Keratinocyte (primary cell): ENCODE results near the gene CNNM4. TPM values are rescaled to one million over a fixed set of nuclear protein-coding genes. Genes with fewer than 3 reads are reported as not detected.

Experiments used
- DNase-seq: peaks from one replicate; pipeline ENCODE4 v3.0.0-alpha.2; 2011; ENCODE audit warnings: low read depth, missing footprints, low spot score
- FAIRE-seq: peaks from 2 replicates; lab custom pipeline; 2011; peaks lifted over from hg19 to GRCh38; lab: Jason Lieb, UNC
- H2AFZ ChIP-seq: 2 replicates; pipeline ENCODE4 v1.6.0; 2012; ENCODE audit warnings: low read length, control low read depth, inconsistent platforms; ENCODE audit not compliant: control insufficient read depth
- H3K27ac ChIP-seq: 2 replicates; pipeline ENCODE4 v1.5.1; 2011; ENCODE audit warnings: low read length; ENCODE audit not compliant: control insufficient read depth, insufficient read depth
- H3K27me3 ChIP-seq: 3 replicates; pipeline ENCODE4 v1.6.0; 2011; ENCODE audit warnings: low read length; ENCODE audit not compliant: control insufficient read depth, insufficient read depth; ENCODE audit errors: extremely low read depth
- H3K36me3 ChIP-seq, 2 experiments: 2 replicates in 1 of 2; 3 replicates in 1 of 2; pipeline ENCODE4 v1.5.1; 2011; ENCODE audit warnings: low read length in 2 of 2, mild to moderate bottlenecking in 1 of 2; ENCODE audit not compliant: control insufficient read depth in 2 of 2, insufficient read depth in 2 of 2; ENCODE audit errors: extremely low read depth in 1 of 2
- H3K4me1 ChIP-seq: 3 replicates; pipeline ENCODE4 v1.5.1; 2011; ENCODE audit warnings: low read length; ENCODE audit not compliant: control insufficient read depth, insufficient read depth; ENCODE audit errors: extremely low read depth
- H3K4me2 ChIP-seq: 3 replicates; pipeline ENCODE4 v1.6.0; 2011; ENCODE audit warnings: low read depth, low read length; ENCODE audit not compliant: control insufficient read depth, insufficient read depth; ENCODE audit errors: extremely low read depth
- H3K4me3 ChIP-seq, 3 experiments: fragments of 200-600 bp in 1 of 3; sonication (generic) in 1 of 3; 2 replicates in 2 of 3; 3 replicates in 1 of 3; pipeline ENCODE4 v1.5.1; 2011 to 2016; ENCODE audit warnings: low read length in 3 of 3, mild to moderate bottlenecking in 3 of 3, control low read depth in 2 of 3, inconsistent platforms in 1 of 3, low read depth in 1 of 3, mixed read lengths in 1 of 3, mixed run types in 1 of 3, moderate library complexity in 1 of 3; ENCODE audit not compliant: control insufficient read depth in 2 of 3, insufficient read depth in 2 of 3; ENCODE audit errors: extremely low read depth in 1 of 3
- H3K79me2 ChIP-seq: 2 replicates; pipeline ENCODE4 v1.6.0; 2012; ENCODE audit warnings: low read length; ENCODE audit not compliant: control insufficient read depth, insufficient read depth
- H3K9ac ChIP-seq: 3 replicates; pipeline ENCODE4 v1.6.0; 2011; ENCODE audit warnings: low read length; ENCODE audit not compliant: control insufficient read depth, insufficient read depth; ENCODE audit errors: extremely low read depth
- H3K9me1 ChIP-seq: 3 replicates; pipeline ENCODE4 v1.6.0; 2011; ENCODE audit warnings: low read length; ENCODE audit not compliant: control insufficient read depth, insufficient read depth; ENCODE audit errors: extremely low read depth
- H3K9me3 ChIP-seq: 2 replicates; pipeline ENCODE4 v1.5.1; 2012; ENCODE audit warnings: low read depth, low read length; ENCODE audit not compliant: control insufficient read depth
- H4K20me1 ChIP-seq: 3 replicates; pipeline ENCODE4 v1.6.0; 2011; ENCODE audit warnings: low read length; ENCODE audit not compliant: control insufficient read depth, insufficient read depth; ENCODE audit errors: extremely low read depth
- EZH2 ChIP-seq: IDR thresholded peaks from one replicate; pipeline ENCODE4 v1.6.1; 2012; ENCODE audit warnings: inconsistent platforms, mild to moderate bottlenecking, low read length, moderate library complexity
- dilution Hi-C: fragments of 300-500 bp; cut with MboI; formaldehyde crosslinking; loops from one replicate; pipeline ENCODE4 v1.7.0; 2020; ENCODE audit warnings: low sequenced_read_pairs; ENCODE audit not compliant: extremely low pct_ligation_motif_present
- polyA plus RNA-seq, 5 experiments: library from polyadenylated mRNA; depleted of rRNA in 3 of 5; stranded (reverse) in 3 of 5; stranded (forward) in 1 of 5; unstranded in 1 of 5; fragments of >200 nt; gene quantifications; 1 replicate in 1 of 5; 2 replicates in 3 of 5; 3 replicates in 1 of 5; pipeline versions ENCODE4 v1.2.1 to v1.2.3, GENCODE V29; 2011 to 2012; ENCODE audit warnings: missing spikeins in 2 of 5, low read depth in 1 of 5, low replicate concordance in 1 of 5
- TF ChIP-seq, protein P1 (sequence below), 3 experiments: IDR thresholded peaks in 1 of 3; conservative IDR thresholded peaks in 1 of 3; optimal IDR thresholded peaks in 1 of 3; 2 replicates in 2 of 3; 3 replicates in 1 of 3; pipeline versions ENCODE3 to v1.5.1; 2011; ENCODE audit warnings: low read length in 3 of 3, mild to moderate bottlenecking in 3 of 3, moderate library complexity in 2 of 3, control low read depth in 1 of 3, inconsistent platforms in 1 of 3; ENCODE audit not compliant: insufficient read depth in 2 of 3; ENCODE audit errors: extremely low read depth in 1 of 3

CNNM4 gene
- polyA plus RNA-seq, 1 donor (not counting 4 experiments of a cell fraction or from before 2014, with no cell fraction given): 4.4 TPM

DNA sequence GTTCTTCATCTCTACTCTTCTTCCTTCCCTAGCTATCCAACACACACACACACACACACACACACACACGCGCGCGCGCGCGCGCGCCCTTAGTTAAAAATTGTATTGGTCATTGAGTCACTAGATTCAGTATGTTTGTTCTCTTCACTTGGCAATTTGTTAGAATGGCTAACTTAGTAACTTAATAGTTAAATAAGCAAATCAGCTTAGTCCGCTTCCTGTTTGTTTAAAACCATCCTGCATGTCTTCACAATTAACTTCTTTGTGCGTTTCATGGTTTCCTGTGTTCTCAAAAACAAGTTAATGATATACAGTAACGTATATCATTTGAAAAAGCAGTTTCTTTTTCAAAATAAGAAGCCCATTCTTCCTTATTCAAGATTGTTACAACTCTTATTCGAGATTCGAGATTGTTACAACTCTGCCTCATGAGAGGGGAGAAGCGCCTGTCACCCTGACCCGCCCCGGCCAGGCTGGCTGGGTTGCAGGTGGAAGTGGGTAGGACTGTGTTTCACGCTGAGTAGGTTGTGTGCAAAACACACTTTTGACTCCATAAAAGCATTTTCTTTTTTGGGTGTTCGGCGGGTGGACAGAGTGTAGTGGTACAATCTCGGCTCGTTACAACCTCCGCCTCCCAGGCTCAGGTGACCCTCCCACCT is 45.9 kb downstream of the CNNM4 start:
- H3K4me3 ChIP-seq: no peak overlapping the region

DNA sequence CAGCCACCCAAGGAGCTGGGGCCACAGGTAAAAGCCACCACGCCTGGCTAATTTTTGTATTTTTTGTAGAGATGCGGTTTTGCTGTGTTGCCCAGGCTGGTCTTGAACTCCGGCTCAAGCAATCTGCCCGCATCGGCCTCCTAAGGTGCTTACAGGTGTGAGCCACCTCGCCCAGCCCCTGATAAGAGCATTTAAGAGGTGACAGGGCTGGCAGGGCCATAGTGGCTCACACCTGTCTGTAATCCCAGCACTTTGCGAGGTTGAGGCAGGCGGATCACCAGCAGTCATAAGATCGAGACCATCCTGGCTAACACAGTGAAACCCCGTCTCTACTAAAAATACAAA is 46.4 kb downstream of the CNNM4 start:
- Histone ChIP-seq H3K79me2 (no peaks in the 10 kb centered on the region), H3K4me3 (no peak overlapping the region), H3K36me3 (peaks cover 0 to 5% of the 10 kb centered on the region in 2 experiments), H4K20me1 (no peaks in the 10 kb centered on the region), H3K27ac (no peak overlapping the region), H3K9ac (no peak overlapping the region), H3K9me1 (no peaks in the 10 kb centered on the region), H3K4me2 (no peak overlapping the region), H3K4me1 (no peaks in the 10 kb centered on the region), H2AFZ (no peak overlapping the region), H3K9me3 (no peaks in the 10 kb centered on the region), H3K27me3 (no peaks in the 10 kb centered on the region)
- DNase-seq (no peak), FAIRE-seq (no peak)
- dilution Hi-C loops: no loop called here
- TF ChIP-seq, protein P1, sequence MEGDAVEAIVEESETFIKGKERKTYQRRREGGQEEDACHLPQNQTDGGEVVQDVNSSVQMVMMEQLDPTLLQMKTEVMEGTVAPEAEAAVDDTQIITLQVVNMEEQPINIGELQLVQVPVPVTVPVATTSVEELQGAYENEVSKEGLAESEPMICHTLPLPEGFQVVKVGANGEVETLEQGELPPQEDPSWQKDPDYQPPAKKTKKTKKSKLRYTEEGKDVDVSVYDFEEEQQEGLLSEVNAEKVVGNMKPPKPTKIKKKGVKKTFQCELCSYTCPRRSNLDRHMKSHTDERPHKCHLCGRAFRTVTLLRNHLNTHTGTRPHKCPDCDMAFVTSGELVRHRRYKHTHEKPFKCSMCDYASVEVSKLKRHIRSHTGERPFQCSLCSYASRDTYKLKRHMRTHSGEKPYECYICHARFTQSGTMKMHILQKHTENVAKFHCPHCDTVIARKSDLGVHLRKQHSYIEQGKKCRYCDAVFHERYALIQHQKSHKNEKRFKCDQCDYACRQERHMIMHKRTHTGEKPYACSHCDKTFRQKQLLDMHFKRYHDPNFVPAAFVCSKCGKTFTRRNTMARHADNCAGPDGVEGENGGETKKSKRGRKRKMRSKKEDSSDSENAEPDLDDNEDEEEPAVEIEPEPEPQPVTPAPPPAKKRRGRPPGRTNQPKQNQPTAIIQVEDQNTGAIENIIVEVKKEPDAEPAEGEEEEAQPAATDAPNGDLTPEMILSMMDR (optimal IDR thresholded peaks at IDR 0.05 in 1 of 3, IDR thresholded peaks at IDR 0.05 in 1 of 3, conservative IDR thresholded peaks at IDR 0.05 in 1 of 3; ENCODE audit: extremely low read depth in 1 of 3, insufficient read depth in 2 of 3, low read length in 3 of 3): no peak
- no peak for TF ChIP-seq EZH2

More for the DNA sequence above, 45.9 kb downstream of the CNNM4 start:
- Histone ChIP-seq H3K4me1 (no peaks in the 10 kb centered on the region), H3K36me3 (peaks cover 0 to 5% of the 10 kb centered on the region in 2 experiments), H3K4me2 (no peak overlapping the region), H3K9me1 (no peaks in the 10 kb centered on the region), H3K27me3 (no peaks in the 10 kb centered on the region), H2AFZ (no peak overlapping the region), H3K27ac (no peak overlapping the region), H3K79me2 (no peaks in the 10 kb centered on the region), H3K9me3 (no peaks in the 10 kb centered on the region), H3K9ac (no peak overlapping the region), H4K20me1 (no peaks in the 10 kb centered on the region)
- no peak for FAIRE-seq
- no peak for DNase-seq
- dilution Hi-C loops: no loop called here
- TF ChIP-seq, protein P1 (optimal IDR thresholded peaks at IDR 0.05 in 1 of 3, IDR thresholded peaks at IDR 0.05 in 1 of 3, conservative IDR thresholded peaks at IDR 0.05 in 1 of 3; ENCODE audit: extremely low read depth in 1 of 3, insufficient read depth in 2 of 3, low read length in 3 of 3): no peak
